Subcutaneous abdominal adipose tissue (tissue), 5 donors: ENCODE measurements around the gene SCN11A.

ENCODE experiments used
- H3K27ac ChIP-seq: one replicate; pipeline ENCODE4 v1.7.0; 2013; ENCODE audit warnings: low read depth, mild to moderate bottlenecking, inconsistent platforms, low read length, moderate library complexity
- H3K27me3 ChIP-seq, 5 donors: one replicate each; pipeline ENCODE4 v1.7.0; 2013; ENCODE audit warnings: low read length in 5 of 5, inconsistent platforms in 1 of 5; ENCODE audit not compliant: control insufficient read depth in 5 of 5, insufficient read depth in 4 of 5
- H3K36me3 ChIP-seq, 5 donors: one replicate each; pipeline ENCODE4 v1.7.0; 2013; ENCODE audit warnings: low read length in 5 of 5; ENCODE audit not compliant: control insufficient read depth in 5 of 5, insufficient read depth in 5 of 5
- H3K4me1 ChIP-seq, 5 donors: one replicate each; pipeline ENCODE4 v1.7.0; 2013; ENCODE audit warnings: low read length in 5 of 5, mild to moderate bottlenecking in 3 of 5, moderate library complexity in 1 of 5; ENCODE audit not compliant: control insufficient read depth in 5 of 5, insufficient read depth in 5 of 5
- H3K4me3 ChIP-seq, 5 donors: one replicate each; pipeline ENCODE4 v1.7.0; 2013; ENCODE audit warnings: low read length in 5 of 5, low read depth in 1 of 5
- H3K9ac ChIP-seq, 5 donors: one replicate each; pipeline ENCODE4 v1.7.0; 2013; ENCODE audit warnings: low read length in 5 of 5, mild to moderate bottlenecking in 4 of 5, moderate library complexity in 3 of 5
- H3K9me3 ChIP-seq, 5 donors: one replicate each; pipeline ENCODE4 v1.7.0; 2013; ENCODE audit warnings: low read length in 5 of 5; ENCODE audit not compliant: control insufficient read depth in 5 of 5
- donor health status: healthy.
- donor health status: healthy.
- donor health status: healthy.
- donor health status: healthy.
- donor health status: healthy.

SCN11A gene

DNA sequence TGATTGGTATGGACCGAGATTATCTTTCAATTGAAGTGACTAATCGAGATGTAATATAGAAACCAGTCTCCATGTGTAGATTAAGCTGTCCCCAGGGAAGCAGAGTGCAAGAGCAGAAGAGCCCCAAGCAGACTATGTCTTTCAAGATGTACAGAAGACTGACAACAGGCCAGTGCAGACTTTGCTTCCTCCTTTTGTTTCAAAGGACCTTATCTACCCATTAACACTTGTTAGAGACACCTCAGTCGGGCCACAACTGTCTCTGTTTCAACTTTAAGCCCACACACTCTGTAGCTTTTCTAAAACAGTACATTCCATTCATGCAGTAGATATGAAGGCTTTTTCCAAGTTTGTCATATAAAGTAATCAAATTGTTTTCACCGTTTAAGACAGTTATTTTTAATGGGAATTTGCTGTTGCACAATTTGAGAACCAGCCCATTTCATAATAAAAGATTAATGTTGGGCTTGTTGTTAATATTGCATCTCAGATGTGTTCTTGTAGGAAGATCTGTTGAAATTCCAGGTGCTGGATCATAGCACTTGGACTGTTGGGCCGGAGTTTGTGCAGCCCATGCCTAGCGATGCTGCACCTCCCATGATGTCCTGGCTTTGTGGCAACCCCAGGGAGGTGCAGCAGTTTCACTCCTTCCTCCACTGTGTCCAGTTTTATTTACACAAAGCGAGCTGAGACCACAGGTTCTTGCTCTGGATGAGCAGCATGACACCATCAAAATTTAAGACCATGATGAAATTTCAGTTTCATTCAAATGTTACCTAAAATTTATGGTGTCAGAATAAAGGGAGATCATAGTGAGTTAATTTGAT is 43.3 kb upstream of the SCN11A start:
- Histone ChIP-seq H3K9me3 (no peaks in the 10 kb centered on the region), H3K4me3 (no peak overlapping the region), H3K4me1 (peaks cover 0 to 10% (median 5%) of the 10 kb centered on the region in 5 donors), H3K9ac (no peak overlapping the region), H3K27me3 (no peaks in the 10 kb centered on the region), H3K27ac (no peak overlapping the region), H3K36me3 (peaks cover 28 to 93% (median 88%) of the 10 kb centered on the region in 5 donors)

DNA sequence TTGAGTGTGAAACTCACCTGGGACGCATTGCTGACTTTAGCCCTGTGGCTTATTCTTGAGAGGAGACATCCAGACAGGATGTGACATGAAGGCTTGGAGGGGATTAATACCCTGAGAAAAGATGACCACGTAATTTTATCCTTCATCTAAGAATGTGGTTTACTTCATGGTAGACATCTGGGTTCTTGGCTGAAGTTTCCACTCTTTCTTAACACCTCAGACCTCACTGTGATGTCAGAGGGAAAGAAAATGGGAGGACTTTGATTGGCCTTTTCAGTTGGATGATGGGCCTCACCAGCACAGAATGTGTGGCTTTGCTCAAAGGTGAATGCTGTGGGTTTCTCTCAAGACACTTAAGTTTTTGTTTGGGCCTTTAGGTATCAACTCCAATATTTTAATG is 39.2 kb upstream of the SCN11A start:
- Histone ChIP-seq H3K27ac (no peak overlapping the region), H3K27me3 (no peaks in the 10 kb centered on the region), H3K4me3 (no peak overlapping the region), H3K36me3 (peaks cover 54 to 93% (median 83%) of the 10 kb centered on the region in 5 donors), H3K9me3 (no peaks in the 10 kb centered on the region), H3K9ac (no peak overlapping the region), H3K4me1 (peaks cover 0 to 5% (median 0%) of the 10 kb centered on the region in 5 donors)

DNA sequence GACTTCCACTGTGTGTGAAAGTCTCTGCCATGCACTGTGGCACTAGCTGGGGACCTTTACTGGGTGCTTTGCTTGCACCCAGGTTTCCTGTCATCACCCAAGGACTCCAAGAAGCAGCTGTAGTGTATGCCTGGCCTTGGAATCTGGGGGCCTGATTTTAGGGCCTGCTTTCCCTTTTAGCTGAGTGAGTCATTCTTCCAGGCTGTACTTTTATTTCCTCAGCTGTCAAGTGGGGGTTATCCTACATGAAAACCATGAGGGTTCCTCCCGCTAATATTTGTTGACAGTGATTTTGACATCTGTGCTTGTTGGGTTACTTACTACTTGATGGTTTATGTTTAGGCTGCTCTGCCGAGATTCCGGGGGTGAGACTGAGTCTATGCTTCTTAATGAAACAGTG is 37.1 kb upstream of the SCN11A start:
- H3K9me3 ChIP-seq: no peaks in the 10 kb centered on the region
- H3K36me3 ChIP-seq: peaks cover 51 to 86% (median 70%) of the 10 kb centered on the region in 5 donors
- no peaks in the 10 kb centered on the region for H3K4me1 ChIP-seq
- H3K27ac ChIP-seq: no peak overlapping the region
- no peak overlapping the region for H3K4me3 ChIP-seq
- H3K9ac ChIP-seq: peak overlapping the region in 1 of 5 donors; percentile 11
- H3K27me3 ChIP-seq: no peaks in the 10 kb centered on the region

DNA sequence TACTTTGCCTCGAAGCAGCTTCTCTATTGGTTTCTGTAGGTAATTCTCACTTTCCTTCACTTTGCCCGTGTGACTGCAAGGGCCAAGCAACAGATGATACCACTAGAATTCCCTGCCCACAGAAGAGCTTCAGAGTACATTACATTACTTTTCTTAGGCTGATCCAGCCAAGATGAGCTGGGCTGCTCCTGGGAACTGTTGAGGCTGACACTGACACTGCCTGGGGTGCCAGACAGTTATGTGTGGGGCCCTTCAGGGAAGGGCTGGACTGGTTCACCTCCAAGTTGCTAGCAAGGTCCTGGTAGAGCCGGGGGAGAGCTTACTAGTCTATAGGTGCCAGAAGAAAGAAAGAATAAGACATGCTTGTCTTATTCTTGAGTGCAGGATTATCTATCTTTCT is 36.7 kb upstream of the SCN11A start:
- H3K36me3 ChIP-seq: peaks cover 51 to 84% (median 68%) of the 10 kb centered on the region in 5 donors
- no peak overlapping the region for H3K27ac ChIP-seq
- H3K9ac ChIP-seq: peak overlapping the region in 1 of 5 donors; percentile 11

DNA sequence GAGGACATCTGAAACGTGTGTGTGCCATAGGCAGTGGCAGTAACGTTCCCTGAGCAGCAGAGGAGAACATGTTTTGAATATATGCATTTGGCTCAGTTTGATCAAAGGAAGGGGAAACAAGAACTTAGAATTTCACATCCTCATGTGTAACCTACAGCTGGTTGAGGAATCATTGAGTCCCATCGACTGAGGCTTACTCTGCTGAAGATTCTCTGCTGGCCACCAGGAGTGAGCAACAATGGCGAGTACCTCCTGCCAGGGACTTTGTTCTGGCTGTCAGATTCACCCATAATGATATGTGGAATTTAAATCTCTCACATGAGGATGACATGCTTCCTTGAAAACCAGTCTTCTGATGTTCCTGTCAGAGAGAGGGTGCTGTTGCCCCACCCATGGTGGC is 34.4 kb upstream of the SCN11A start:
- Histone ChIP-seq H3K4me3 (no peak overlapping the region), H3K4me1 (peaks cover 0 to 7% (median 3%) of the 10 kb centered on the region in 5 donors), H3K36me3 (peaks cover 44 to 69% (median 54%) of the 10 kb centered on the region in 5 donors), H3K9ac (no peak overlapping the region), H3K27me3 (no peaks in the 10 kb centered on the region), H3K9me3 (no peaks in the 10 kb centered on the region), H3K27ac (no peak overlapping the region)

More for the DNA sequence above, 36.7 kb upstream of the SCN11A start:
- no peaks in the 10 kb centered on the region for H3K4me1 ChIP-seq
- H3K4me3 ChIP-seq: no peak overlapping the region
- H3K9me3 ChIP-seq: no peaks in the 10 kb centered on the region
- H3K27me3 ChIP-seq: no peaks in the 10 kb centered on the region

DNA sequence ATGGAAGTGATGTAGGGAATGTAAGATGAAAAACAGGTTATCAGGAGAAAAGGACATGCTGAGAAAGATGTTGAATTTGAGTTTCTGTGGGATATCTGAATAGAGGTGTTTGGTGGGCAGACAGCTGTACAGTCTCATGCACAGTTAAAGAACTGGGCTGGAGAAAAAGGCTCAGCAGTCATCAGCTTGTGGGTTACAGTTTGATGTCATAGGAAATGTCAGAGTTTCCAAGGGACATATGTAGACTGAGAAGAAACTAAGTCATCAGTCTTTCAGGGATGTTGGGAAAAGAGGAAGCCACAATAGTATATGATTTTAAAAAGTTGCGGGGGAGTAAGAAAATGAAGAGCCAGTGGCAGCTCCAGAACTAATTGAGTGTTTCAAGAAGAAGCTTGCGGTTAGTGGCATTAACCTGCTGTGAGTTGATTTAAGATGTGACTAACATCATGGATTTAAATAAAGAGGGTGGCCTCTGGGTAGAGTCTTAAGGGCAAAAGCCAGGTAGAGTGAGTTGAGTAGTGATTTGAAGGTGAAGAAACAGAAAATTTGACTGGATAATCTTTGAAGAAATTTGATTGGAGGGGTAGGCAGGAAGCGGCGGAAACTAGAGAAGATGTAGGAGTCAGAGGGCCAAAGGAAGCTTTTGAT is 31.0 kb upstream of the SCN11A start:
- Histone ChIP-seq H3K9me3 (no peaks in the 10 kb centered on the region), H3K27ac (no peak overlapping the region), H3K36me3 (peaks cover 25 to 47% (median 33%) of the 10 kb centered on the region in 5 donors)

DNA sequence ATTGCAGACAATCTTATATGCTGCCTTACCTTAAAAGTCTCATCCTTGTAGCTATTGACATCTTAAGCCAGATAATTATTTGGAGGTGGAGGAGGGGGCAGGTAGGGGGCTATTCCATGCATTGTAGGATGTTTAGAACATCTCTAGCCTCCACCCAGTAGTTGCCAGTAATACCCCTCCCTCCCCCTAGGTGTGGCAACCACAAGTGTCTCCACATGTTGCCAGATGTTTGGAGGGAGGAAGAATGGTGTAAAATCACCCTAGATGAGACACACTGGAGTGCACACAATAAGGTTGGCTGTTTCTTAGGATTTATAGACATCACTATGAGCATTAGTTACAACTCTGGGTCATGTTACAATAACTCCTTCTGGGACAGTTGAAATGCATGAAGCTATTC is 28.3 kb upstream of the SCN11A start:
- Histone ChIP-seq H3K4me1 (peaks cover 0 to 10% (median 5%) of the 10 kb centered on the region in 5 donors), H3K9ac (no peak overlapping the region), H3K27ac (no peak overlapping the region), H3K9me3 (no peaks in the 10 kb centered on the region), H3K4me3 (no peak overlapping the region), H3K36me3 (peaks cover 30 to 48% (median 41%) of the 10 kb centered on the region in 5 donors), H3K27me3 (no peaks in the 10 kb centered on the region)

More for the DNA sequence above, 31.0 kb upstream of the SCN11A start:
- Histone ChIP-seq H3K4me3 (no peak overlapping the region), H3K27me3 (no peaks in the 10 kb centered on the region), H3K4me1 (peaks cover 0 to 10% (median 5%) of the 10 kb centered on the region in 5 donors), H3K9ac (no peak overlapping the region)

DNA sequence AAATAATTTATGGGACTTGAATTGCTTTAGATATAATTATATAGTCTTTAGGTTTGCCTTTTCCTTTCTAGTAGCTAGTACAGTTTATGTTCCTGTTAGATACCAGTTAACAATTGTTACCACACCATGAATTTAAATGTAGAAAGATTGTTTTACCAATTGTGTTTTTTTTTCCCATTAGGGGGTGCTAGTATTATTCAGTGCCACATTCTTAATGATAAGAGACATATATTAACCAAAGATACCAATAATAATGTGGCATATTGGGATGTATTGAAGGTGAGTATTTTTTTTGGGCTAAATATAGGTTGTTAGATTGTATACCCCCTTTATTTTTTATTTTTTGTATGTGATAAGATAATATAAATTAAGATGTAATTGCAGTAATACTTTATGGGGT is 27.8 kb upstream of the SCN11A start:
- no peak overlapping the region for H3K9ac ChIP-seq
- no peak overlapping the region for H3K4me3 ChIP-seq
- peaks cover 35 to 51% (median 46%) of the 10 kb centered on the region in 5 donors for H3K36me3 ChIP-seq
- no peak overlapping the region for H3K27ac ChIP-seq
- no peaks in the 10 kb centered on the region for H3K27me3 ChIP-seq
- H3K9me3 ChIP-seq: no peaks in the 10 kb centered on the region
- H3K4me1 ChIP-seq: peaks cover 0 to 10% (median 5%) of the 10 kb centered on the region in 5 donors

DNA sequence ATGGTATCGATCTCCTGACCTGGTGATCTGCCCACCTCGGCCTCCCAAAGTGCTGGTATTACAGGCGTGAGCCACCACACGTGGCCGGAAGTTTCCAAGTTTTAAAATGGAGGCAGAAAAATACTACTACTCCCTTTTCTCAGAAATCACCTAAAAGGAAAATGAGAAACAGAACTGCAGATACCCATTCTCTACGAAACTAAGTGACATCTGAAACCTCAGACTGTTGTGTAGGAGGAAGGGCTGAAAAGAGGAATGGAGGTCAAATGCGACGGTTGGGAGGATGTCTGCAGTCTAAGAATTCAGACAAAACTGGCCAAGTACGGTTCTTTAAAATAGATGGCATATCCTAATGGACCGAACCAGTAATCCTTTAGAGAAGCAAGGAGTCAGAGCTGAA is 24.2 kb upstream of the SCN11A start:
- Histone ChIP-seq H3K27ac (no peak overlapping the region), H3K9ac (no peak overlapping the region), H3K4me3 (no peak overlapping the region), H3K27me3 (no peaks in the 10 kb centered on the region), H3K4me1 (peaks cover 0 to 5% (median under 1%) of the 10 kb centered on the region in 5 donors), H3K36me3 (peaks cover 51 to 78% (median 59%) of the 10 kb centered on the region in 5 donors), H3K9me3 (no peaks in the 10 kb centered on the region)

DNA sequence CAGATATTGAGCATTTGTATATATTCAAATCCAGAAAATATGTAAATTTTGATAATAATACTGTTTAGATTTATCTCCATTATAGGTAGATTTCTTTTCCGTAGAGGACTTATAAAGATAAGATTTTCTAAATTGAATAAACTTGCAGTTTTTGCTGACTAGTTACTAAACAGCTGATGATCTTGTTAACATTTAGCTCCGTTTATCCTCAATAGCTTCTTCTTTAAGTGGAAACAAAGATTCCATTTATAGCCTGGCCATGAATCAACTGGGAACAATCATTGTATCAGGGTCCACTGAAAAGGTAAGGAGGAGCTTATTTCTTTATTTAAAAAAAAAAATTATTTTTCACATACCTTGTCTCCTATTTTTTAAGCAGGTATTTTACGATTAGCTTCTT is 16.8 kb upstream of the SCN11A start:
- Histone ChIP-seq H3K27me3 (no peaks in the 10 kb centered on the region), H3K27ac (no peak overlapping the region), H3K4me3 (no peak overlapping the region), H3K4me1 (no peaks in the 10 kb centered on the region), H3K36me3 (peaks cover 42 to 69% (median 57%) of the 10 kb centered on the region in 5 donors), H3K9me3 (no peaks in the 10 kb centered on the region), H3K9ac (no peak overlapping the region)
